Fibroblast of the aortic adventitia (primary cell): Measurements from ENCODE around the gene SLC41A1. TPM values are rescaled to one million over a fixed set of nuclear protein-coding genes. Genes with fewer than 3 reads are reported as not detected.

Experiments
- DNase-seq: peaks from one replicate; pipeline ENCODE4 v3.0.0-alpha.2; 2010; ENCODE audit warnings: low read depth
- H3K4me3 ChIP-seq: 2 replicates; pipeline ENCODE4 v1.5.1; 2011; ENCODE audit warnings: low read depth, mild to moderate bottlenecking, control low read depth, low read length, moderate library complexity
- total RNA-seq: library from RNA; depleted of rRNA; stranded (reverse); fragments of >200 nt; gene quantifications from 2 replicates; pipeline ENCODE4 v1.2.3, GENCODE V29; 2012; ENCODE audit warnings: low replicate concordance
- TF ChIP-seq, protein P1 (sequence below): IDR thresholded peaks from 2 replicates; pipeline ENCODE4 v1.5.1; 2011; ENCODE audit warnings: mild to moderate bottlenecking, low read length, control low read depth, inconsistent platforms; ENCODE audit not compliant: insufficient read depth

SLC41A1 gene
- total RNA-seq, 1 donor = 20.9 TPM

DNA sequence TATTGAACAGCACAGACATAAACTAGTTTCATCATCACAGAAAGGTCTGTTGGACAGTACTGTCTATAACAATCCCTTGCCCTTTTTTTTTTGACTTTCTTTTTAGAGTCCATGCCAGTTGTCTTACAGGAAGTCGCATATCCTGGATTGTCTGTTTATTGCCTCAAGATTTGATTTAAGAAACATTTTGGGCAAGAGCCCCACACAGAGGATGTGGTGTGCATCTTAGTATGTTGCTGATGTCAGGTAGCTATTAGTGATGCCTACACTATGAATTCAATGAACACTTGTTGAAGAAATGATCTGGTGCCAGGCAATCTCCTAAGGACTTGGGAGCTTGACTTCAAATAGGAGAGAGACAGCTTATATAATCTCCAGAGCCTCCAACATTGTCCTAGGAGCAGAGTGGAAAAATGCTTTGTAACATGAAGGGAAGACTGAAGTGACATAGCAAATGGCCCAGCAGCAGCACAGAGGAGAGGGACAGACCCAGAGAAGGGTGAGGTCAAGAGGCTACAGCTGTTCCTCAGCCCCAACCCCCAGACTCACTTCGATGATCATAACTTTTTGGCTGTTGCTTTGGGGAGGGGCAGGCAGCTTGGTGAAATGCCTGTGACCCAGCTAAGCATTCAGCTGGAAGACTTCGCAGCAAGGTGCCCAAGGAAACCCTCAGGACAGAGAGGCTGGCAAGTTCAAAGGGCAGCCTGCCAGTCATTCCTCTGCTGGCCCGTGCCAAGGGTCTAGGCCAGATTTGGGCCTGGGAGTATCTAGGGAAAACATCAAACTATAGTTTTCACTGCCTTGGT lies 30.2 kb downstream of the SLC41A1 start:
- TF ChIP-seq, protein P1, sequence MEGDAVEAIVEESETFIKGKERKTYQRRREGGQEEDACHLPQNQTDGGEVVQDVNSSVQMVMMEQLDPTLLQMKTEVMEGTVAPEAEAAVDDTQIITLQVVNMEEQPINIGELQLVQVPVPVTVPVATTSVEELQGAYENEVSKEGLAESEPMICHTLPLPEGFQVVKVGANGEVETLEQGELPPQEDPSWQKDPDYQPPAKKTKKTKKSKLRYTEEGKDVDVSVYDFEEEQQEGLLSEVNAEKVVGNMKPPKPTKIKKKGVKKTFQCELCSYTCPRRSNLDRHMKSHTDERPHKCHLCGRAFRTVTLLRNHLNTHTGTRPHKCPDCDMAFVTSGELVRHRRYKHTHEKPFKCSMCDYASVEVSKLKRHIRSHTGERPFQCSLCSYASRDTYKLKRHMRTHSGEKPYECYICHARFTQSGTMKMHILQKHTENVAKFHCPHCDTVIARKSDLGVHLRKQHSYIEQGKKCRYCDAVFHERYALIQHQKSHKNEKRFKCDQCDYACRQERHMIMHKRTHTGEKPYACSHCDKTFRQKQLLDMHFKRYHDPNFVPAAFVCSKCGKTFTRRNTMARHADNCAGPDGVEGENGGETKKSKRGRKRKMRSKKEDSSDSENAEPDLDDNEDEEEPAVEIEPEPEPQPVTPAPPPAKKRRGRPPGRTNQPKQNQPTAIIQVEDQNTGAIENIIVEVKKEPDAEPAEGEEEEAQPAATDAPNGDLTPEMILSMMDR = no peak
- DNase-seq = no peak
- no peak overlapping the region for H3K4me3 ChIP-seq

DNA sequence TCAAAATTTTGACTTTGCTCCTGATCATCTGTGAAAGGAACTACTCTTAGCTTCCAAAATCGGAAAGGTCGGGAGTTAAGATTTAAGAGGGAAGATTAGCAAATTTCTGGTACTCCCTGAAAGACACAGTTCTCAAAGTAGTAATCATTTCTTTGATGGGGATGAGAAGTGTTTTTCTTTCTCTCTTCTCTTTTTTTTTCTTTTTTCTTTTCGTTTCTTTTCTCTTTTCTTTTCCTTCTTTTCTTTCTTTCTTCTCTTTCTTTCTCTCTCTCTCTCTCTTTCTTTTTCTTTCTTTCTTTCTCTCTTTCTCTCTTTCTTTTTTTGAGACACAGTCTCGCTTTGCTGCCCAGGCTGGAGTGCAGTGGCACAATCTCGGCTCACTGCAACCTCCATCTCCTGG lies 32.7 kb downstream of the SLC41A1 start:
- H3K4me3 ChIP-seq = no peak overlapping the region
- no peak for DNase-seq
- TF ChIP-seq, protein P1 = no peak

DNA sequence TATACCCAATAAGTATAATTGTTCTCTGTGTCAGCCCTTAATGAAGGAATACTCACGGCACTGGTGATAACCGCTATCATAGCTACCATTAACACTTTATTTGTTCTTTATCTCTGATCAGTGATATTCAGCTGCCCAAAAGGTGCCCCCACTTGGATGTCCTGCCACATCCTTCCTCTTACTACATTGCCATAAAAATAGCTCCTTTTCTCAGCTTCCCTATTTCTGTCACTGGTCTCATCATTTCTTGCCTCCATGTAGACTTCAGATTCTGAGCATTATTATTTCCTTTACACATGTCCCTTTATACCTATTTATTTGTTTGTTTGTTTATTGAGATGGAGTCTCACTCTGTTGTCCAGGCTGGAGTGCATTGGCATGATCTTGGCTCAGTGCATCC lies 35.0 kb downstream of the SLC41A1 start:
- no peak overlapping the region for H3K4me3 ChIP-seq
- TF ChIP-seq, protein P1 = no peak
- no peak for DNase-seq

DNA sequence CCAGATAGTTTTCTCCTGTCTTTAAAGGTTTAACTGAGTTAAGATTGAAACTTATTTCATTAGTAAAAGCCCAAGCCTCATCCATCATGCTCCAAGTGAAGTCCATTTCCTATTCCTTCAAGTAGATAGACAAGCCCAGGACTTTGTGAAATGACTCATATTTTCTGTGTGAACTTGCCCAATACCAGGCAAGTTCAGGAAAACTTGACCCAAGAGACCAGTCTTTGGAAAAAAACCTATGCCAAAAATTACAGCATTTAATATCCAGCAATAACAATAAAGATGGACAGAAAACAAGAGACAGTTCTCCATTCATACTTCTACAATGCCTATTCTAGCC lies 37.3 kb downstream of the SLC41A1 start:
- peak; percentile 87 for DNase-seq
- TF ChIP-seq, protein P1 = no peak
- peak overlapping the region; percentile 96 for H3K4me3 ChIP-seq

DNA sequence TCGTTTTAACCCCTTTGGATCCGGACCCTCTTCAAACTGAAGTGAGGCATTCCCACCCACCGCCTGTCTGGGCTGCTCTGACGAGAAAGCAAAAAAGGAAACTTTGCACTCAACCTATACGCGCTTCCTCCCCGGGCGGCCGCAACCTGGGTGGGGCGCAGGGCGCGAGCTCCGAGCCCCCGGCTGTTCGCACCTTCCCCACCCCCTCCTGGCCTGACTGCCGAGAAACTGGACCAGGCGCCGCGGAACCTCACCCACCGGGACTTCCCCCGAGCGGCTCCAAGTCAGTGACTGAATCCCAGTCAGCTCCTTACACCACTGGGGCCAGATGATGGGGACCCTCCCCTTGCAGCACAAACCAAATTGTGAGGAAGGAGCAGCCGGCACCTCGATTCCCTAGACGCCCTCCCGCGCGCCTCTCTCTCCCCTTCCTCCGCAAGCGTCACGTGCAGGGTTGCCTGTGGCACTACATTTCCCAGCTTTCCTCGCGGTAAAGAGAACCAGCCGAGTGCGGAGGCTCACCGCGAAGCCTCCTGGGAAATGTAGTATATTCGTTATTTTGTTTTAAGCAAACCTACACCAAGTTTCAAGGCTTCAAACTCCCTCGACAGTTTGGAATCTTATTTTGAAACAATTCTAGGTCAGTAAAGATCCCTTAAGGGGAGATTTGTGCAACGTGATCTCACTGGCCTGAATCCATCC lies 37.8 kb downstream of the SLC41A1 start, which contains the start of gene RAB29:
RAB29 (minus strand) TSS at position 468 of the 702 bp plus-strand sequence. CDS start 526 bp downstream, outside the sequence.
- H3K4me3 ChIP-seq = peak within 1 kb of the TSS; percentile 96
- TF ChIP-seq, protein P1 = no peak
- DNase-seq = peak; percentile 89

DNA sequence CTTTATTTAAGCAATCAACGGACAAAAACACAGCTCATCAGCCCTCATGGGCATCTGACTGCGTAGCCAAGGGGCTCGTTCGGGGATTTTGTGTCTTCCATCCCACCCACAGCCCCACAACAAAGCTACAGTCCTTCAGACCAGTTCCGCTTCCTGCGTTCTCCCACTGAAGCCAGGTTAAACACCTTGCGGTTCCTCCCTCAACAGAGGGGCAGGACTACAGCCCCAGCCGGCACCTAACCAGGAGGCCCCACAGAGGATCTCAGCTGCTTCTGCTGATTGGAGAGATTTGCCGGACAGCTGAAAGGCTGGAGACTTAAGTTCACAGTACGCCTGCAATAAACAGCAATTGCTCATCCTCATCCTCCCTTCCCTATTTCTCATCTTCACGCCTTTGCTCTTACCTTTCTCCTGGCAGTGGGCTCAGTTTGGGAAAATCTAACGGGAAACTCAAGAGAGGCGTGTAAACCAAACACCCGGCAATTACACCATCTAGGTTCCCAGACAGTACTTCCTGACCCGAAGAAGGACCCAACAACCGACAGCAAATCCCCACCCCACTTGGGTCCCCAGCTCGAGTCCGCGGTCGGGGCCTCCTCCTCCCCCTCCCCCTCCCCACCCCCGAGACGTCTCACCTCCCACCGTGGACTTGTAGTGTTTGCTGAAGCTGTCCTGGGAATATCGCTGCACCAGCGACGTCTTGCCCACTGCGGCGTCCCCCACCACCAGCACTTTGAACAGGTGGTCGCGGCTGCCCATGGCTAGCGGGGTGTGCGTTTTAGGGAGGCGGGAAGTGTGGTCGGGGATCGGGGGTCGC lies 38.6 kb downstream of the SLC41A1 start:
- TF ChIP-seq, protein P1 = no peak
- no peak for DNase-seq

More for the DNA sequence above, 38.6 kb downstream of the SLC41A1 start:
- peak overlapping the region; percentile 96 for H3K4me3 ChIP-seq
